ENCODE data around the gene CYFIP1. TPM values are rescaled to one million over a fixed set of nuclear protein-coding genes. Genes with fewer than 3 reads are reported as not detected.

CYFIP1 gene
- total RNA-seq, 1 donor from 2014 or later, result 127 TPM

DNA sequence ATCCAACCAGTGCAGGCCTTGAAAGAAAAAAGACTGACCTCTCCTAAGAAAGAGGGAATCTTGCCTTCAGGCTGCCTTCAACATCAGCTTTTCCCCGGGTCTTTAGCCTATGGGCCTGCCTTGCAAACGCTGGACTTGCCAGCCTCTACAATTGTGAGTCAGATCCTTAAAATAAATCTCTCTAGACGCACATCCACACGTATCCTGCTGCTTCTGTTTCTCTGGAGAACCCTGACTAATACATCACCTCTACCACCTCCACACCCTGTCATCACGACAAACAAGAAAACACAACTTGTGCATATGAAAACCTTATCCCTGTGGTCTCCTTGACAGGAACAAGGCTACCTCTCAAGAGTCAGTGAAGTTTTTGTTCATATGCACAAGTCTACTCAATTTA lies 11.8 kb downstream of the CYFIP1 start:
- DNase-seq (ENCODE audit: low spot score), result no peak

DNA sequence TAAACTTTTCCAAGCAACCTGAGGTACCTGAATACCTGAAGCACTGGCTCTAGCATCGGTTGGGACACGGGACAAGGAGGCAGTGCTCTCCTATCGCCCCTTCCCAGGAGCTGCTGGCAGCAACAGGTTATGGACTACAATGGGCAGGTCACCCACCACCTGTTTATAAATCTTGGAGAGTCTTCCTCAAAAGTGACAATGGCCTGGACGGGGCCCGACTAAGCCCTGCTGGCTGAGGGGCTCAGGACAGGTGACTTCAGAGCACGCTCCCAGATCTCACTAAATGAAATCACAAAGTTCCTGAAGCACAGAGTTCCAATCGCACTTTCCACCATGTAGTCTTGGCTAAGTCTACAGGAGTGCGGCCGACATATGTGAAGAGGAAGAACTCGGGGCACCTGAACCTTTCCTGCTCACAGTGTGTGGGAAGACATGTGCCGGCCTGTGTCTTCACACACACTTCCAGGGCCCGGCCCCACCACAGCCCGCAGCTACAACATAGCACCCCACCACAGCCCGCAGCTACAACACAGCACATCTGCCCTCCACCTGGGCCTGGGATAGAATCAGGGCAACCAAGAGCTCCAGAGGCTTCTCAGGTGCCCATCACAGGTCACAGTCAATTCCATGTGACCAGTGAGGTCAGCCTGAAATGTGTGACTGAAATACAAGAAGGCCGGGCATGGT lies 12.9 kb downstream of the CYFIP1 start:
- DNase-seq (ENCODE audit: low spot score), result no peak

DNA sequence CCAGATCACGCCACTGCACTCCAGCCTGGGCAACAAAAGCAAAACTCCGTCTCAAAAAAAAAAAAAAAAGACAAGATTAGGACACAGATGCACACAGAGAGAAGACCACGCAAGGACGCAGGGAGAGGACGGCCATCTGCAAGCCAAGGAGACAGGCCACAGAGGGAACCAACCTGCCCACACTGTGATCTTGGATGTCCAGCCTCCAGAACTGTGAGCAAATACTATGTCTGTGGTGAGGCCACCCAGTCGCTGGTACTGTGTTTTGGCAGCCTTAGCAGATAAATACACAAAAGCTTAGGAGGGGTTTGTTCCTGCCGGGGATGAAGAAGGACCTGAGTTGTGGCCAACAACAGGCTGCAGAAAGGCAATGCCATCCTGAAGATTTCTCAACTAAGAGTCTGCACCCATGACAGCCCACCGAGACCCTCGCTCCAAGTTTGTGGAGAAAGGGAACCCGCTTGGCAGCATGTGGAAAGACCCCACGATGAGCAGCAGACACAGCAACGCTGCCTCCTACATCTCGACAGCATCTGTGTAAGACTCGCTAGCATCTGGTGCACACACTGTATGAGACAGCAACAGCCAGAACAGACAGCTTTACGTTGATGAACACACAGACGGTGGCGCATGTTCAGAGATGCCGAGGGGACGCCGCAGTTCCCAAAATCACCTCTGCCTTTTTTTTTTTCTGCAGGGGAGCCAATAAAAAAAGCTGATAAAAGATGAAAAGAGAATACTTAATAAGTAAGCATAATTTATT lies 13.7 kb downstream of the CYFIP1 start:
- DNase-seq (ENCODE audit: low spot score), result no peak

DNA sequence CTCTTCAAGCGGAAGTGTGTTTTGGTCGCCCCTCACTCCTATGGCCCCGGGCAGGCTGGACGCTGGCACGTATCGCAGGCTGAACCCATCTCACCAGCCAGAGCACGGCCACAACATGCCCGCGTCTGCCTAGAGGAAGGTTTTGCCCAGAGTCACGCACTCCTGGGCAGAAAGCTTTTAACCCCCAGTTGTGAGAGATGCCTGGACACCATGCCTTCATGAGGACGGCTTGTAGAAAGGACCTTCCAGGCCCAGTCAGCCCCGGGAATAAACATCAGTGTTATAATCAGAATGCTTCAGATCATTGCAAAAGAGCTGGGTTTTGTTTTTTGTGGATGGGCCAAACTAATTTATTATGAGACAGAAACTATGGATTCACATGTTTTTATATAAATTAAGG lies 16.5 kb downstream of the CYFIP1 start:
- no peak for DNase-seq (ENCODE audit: low spot score)

DNA sequence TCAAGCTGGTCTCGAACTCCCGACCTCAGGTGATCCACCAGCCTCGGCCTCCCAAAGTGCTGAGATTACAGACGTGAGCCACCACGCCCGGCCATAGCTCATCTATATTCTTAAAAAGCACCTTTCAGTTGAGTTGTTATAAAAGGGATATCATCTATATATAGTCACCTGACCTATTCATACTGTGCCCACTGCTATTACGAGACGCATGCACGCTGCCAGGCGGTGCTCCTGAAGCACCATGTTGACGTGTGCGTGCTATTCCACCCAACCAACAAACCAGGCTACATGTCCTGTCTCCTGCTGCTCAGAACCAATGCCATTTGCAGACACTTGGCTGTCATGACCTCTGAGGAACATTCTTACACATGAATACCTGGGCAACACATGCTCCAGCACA lies 17.6 kb downstream of the CYFIP1 start:
- no peak for DNase-seq (ENCODE audit: low spot score)

DNA sequence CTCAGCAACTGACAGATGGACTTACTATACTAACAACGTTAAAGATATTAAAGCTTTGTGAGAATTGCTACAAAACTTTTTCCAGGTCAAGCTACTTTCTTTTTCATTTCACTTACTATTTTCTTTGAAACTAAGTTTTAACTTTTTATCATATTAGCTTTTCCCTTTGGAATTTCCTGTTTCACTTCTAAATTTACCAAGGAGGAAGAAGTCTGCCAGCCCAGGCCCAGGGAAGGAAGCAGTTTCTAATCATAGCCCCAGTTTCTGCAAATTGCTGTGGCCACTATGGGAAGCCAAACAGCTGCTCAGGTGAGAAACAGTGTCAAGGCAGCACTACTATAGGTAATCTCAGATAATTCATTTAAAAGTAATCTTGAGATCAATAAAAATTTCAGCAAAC lies 18.4 kb downstream of the CYFIP1 start:
- DNase-seq (ENCODE audit: low spot score), result no peak

DNA sequence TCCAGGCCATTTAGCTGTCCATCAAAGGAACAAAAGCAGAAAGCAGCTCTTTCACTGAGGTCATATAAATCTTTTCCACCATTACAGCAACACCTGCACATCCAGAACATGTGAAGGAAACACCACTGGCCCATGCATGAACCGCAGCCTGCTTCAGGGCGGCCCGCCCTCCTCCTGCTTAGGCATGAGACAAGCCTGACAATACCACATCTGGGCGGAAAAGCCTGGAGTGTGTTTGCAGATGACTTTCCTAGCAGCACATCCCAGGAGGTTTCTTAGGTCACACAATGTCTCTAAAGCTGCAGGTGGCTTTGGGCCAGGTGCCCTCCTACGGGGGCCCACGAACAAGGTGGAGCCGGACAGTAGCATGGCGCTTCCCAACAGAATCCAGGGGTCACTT lies 19.6 kb downstream of the CYFIP1 start:
- DNase-seq (ENCODE audit: low spot score), result no peak

DNA sequence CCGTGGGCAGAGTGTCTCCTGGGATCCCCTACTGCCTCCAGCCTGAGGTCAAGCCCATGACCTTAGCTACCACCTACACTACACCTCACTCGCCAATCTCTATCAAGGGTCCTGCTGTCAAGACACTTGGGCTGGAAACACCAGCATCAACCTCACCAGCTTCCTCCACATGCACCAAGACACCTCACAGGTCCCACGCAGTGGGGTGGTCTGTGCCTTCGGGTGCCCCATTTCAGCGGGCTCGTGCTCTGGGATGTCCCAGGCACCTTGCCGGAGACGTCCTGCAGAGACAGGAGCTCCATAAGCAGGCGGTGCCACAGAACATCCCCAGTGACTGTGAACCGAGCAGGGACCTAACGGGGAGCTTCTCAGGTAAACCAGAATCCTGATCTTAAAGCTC lies 20.0 kb downstream of the CYFIP1 start:
- DNase-seq (ENCODE audit: low spot score), result no peak

DNA sequence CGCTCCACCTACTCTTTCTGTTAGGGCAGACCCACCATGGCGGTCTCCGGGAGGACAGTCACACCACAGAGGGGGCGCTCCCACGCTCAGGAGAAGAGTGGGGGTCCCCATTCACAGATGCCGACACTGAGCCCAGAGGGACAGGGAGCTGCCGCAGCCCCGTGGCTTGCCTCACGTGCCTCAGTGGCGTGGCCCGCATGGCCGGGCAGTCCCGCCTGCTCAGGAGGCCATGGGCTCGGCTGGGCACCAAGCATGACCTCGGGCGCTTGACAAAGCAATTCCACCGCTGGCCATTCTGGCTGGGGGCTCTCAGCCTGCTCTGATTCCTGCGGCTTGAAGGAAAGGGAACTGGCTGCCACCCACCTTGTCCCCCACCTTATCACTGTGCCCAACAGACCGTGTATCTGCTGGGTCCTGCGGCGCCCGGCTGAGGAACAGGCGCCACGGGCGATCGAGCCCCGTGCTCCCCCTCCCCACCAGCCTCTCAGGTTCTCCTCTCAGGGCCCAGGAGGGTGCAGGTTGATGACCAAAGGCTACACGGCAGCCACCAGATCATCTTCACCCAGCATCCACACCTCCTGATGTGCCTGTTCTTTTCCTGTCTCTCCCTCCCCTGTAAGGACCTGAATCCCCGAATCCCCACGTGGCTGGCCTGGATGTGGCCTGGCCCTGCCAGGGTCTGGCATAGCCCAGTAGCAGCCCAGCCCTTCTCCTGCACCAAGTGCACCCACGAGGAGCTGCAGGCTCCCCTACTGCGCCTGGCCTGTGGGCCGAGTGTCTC lies 20.7 kb downstream of the CYFIP1 start:
- no peak for DNase-seq (ENCODE audit: low spot score)

DNA sequence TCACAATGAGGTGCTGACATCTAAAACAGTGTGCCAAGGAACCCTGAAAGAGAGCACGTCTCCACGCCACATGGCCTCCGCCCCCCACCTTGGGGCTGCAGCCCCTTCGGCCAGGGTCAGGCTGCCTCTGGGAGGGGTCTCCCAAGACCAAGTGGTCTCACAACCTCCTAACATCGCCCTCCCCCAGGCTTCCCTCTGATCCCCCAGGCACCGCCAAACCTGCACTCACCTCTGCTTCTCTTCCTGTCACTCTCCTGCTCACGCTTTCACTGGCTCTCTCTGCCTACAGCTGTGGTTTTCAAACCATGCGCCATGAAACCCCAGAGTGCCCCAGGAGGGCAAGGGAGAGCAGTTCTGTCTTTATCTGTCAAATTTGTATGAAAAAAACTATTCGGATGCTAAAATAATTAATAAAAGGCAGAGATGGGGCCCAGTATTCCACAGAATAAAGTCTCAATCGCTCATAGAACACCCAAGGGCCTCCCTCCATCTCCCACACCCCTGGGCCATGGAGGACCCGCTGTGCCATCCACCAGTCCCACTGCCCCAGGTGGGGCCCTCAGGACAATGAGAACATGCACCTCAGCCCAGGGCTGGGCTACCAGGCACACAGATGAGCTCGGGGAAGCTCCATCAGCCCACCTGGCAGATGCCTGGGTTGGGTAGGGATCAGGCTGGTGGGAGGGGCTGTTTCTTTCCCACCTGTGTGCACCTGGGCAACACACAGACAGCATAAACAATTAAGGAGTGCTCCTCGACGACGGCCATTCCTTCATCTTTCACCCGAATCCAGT lies 21.5 kb downstream of the CYFIP1 start:
- DNase-seq (ENCODE audit: low spot score), result no peak

DNA sequence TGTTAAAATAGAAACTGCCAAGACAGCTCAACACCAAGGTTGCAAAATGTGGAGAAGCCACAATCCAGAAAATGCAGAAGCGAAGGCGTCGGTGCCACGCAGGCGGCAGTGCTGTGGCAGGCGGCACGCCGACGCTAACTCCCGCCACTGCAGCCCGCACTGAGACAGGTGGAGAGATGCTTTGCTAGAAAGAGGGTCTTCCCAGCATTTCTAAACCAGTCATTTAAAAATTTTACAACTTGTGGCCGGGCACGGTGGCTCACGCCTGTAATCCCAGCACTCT lies 23.2 kb downstream of the CYFIP1 start:
- DNase-seq (ENCODE audit: low spot score), result no peak

DNA sequence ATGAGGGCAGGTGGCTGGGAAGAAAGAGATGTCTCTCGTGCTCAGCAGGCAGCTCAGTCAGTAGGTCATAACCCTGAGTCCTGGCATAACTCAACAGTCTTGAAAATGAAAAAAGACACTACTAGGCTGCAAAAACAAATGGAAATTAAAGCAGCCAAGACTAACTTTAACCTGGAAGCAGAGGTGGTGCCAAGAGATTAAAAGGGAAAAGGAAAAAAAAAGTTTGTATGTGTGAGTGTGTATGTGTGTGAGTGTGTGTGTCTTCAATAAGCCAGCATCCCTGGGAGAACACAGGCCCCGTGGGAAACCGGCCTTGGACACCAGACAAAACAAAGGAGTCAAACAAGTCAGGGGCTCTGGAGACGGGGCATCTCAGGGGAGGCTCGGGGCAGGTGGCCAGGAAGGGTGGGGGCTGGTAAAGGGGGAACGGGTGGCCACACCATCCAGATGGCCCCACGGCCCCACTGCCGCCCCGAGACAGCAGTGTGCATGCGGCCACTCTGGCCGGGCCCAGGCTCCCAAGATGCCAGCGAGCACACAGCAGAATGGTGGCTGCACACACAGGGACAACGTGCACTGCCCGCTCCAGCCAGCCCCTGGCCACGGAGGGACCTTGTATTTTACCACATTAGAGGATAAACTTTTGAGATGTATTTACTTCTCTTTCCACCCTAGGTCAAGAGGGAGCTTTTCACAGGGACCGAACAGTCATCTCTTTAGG lies 23.8 kb downstream of the CYFIP1 start:
- no peak for DNase-seq (ENCODE audit: low spot score)

DNA sequence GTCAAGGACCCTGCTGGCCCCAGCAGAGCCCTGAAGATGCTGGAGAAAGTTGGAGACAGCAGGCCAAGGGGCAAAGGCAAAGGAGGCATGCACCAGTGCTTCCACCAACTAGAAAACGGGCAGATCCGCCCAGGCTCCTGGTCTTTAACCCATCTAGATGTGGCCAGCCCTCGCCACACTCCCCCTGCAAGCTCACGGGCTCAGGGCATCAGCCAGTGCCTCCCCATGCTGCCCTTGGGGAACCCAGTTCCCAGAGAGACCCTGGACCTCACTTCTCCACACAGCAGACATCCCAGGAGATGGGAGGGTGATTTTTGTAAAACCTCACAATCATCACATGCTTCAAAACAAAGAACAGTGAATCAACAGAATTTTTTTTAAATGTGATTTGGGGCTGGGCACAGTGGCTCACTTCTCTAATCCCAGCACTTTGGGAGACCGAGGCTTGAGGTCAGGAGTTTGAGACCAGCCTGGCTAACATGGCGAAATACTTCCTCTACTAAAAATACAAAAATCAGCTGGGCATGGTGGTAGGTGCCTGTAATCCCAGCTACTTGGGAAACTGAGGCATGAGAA lies 24.5 kb downstream of the CYFIP1 start:
- DNase-seq (ENCODE audit: low spot score), result no peak

DNA sequence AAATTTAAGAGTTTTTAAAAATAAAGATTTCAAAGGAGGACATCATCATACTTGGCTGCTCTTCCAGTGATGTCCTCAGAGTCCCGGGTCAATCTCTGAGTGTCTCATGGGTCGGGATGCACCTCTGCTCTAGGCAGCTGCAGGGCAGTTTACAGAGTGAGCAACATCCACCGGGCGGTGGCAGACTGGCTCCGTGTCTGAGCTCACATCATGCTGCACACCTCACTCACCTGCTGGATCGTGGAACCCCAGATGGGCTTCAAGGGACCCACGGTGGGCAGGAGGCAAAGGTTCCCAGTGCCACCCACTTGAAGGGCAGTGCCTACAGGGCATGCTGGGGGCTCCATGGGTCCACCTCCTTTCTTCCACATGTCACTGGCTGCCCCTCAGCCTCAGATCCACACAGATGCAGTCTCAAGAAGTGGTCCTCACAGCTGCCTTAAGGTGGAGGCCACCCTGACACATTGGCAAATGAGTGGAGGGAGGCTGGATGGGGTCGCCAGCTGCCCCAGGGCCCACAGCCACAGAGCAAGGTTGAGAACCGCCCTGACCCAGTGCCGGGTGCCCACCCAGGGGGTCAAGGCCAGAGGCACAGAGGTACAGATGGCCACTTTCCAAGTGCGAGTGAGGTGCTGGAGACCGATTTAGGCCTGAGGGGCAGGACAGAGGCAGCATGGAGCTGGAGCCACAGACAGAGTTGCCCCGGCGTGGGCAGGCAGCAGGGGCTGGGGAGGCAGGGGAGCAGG lies 25.2 kb downstream of the CYFIP1 start:
- no peak for DNase-seq (ENCODE audit: low spot score)

DNA sequence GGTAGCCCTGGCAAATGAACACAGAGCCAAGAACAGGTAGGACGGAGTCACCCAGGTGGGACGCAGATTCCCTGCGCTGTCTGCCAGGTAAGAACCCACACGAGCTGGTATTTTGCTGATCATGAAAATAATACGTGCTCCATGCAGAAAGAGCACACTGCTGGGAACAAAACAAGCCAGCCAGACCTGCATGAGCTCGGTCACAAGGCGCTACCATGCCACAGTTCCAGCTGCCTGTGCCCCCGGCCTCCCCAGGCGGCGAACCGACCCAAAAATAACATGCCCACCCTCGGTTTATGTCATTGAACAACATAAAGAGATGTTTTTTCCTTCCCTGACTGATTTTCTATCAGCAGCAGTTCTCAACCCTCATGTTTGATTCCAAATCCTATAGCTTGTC lies 25.8 kb downstream of the CYFIP1 start:
- no peak for DNase-seq (ENCODE audit: low spot score)

DNA sequence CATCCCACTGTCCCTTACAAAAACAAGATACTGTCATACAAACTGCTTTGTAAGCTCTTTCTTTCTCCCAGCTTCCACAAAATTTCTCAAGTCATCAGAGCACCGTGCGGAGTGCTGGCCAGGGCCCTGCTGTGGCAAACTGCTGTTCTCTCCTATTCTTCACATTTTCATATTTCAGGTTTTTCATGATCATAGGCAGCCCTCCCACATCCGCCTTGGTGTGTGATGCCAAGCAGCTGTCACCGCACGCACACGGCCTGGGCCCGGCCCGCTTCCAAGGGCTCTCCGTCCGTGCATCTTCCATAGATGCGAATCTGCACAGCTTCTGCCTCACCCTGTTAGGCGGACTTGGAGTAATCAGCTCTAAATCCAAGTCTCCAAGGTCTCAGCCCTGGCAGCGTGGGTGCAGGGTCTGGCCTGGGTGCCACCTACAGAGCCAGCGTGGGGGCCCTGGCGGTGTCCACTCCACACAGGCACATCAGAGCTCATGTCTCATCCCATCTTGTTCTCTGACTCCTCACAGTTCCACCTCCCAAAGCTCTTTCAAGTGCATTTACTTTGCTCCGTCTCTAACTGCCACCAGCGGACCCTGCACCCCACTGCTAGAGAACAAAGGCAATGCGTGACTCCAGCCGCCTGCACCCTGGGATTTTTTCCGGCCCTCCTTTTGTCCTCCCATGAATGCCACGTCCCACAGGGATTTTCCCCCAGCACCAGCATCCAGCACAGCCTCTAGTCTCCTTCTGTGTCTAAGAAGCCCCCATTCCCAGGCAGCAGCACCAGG lies 27.2 kb downstream of the CYFIP1 start:
- DNase-seq (ENCODE audit: low spot score), result no peak

DNA sequence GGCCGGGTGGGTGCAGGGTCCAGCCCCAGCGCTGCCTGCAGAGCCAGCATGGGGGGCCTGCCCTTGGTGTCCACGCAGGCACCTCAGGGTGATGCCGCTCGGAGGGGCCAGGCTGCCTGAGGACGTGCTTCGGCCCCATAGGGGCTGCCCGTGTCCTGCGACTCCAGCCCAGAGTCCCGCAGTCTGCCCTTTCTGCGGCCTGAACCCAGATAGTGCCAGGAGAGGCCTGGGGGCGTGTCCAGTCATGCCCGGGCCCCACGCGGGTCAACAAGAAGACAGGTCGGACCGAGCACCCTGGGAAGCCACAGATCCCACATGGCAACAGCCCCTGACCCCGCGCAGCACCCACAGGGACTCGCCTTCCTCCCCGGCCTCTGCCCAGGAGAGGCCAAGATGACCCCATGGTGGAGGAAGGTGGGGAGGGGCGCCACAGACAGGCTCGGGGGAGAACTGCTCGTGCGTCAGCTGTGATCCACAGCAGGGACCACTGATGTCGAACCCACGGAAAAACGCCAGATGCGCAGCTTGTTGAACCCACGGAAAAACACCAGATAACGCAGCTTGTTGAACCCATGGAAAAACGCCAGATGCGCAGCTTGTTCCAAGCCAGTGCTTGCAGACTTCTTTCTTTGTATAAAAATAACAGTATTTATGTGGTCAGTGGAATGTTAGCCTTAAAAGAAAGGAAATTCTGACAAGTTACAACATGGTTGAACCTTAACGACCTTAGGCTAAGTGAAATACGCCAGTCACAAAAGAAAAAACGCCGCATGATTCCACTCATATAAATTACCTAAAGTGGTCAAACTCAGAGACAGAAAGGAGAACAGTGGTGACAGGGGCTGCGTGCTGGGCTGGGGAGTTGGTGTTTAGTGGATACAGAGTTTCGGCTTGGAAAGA lies 28.5 kb downstream of the CYFIP1 start:
- peak; percentile 53 for DNase-seq (ENCODE audit: low spot score)

DNA sequence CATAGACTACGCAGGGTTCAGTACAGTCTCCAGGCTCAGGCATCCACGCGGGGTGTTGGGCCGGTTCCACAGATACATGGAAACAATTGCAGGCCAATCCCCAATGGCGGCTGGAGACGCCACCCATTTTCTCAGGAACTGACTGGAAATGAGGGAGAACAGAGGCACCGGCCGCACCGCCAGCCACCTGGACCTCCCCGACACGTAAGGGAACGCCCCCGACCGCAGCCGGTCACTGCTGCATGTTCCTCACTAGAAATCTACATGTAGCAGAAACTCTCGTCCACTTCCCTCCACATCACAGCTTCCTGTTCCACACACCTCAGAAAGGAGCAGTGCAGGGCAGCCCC lies 29.2 kb downstream of the CYFIP1 start:
- no peak for DNase-seq (ENCODE audit: low spot score)
